ENCODE data around the gene ANKRD39. TPM values are rescaled to one million over a fixed set of nuclear protein-coding genes. Genes with fewer than 3 reads are reported as not detected.

The ANKRD39 gene
- total and polyA plus RNA-seq, 2 of the 8 experiments (the other 6 are each of a cell fraction or from before 2014, with no cell fraction given), result 18.5 to 21.3 TPM

GRCh38 chr2:96825057-96825456 lies 32.8 kb downstream of the ANKRD39 start:
- no peak overlapping the region for H3K9ac ChIP-seq (replicated peaks in 1 of 4; ENCODE audit: extremely low read depth in 1 of 4, low read depth in 3 of 4, low read length in 3 of 4)
- no peak overlapping the region for H2AK5ac ChIP-seq (ENCODE audit: low read depth, low read length)
- H4K20me1 ChIP-seq (replicated peaks in 1 of 2; ENCODE audit: control insufficient read depth in 1 of 2, insufficient read depth in 2 of 2, low read length in 2 of 2), result peaks cover 7 to 31% of the 10 kb centered on the region in 2 experiments
- H3K4me2 ChIP-seq (ENCODE audit: insufficient read depth in 1 of 2, low read depth in 2 of 2, low read length in 2 of 2), result no peak overlapping the region
- H3K9me3 ChIP-seq (ENCODE audit: insufficient read depth in 2 of 2, low read depth in 1 of 2, low read length in 1 of 2), result no peaks in the 10 kb centered on the region
- H2BK120ac ChIP-seq (replicated peaks; ENCODE audit: low read depth, low read length), result no peak overlapping the region
- H2BK5ac ChIP-seq (ENCODE audit: low read depth, low read length), result no peak overlapping the region
- H3K79me1 ChIP-seq (ENCODE audit: low read depth, low read length), result peaks cover 13% of the 10 kb centered on the region
- TF ChIP-seq EZH2 (IDR thresholded peaks at IDR 0.05; ENCODE audit: low read depth, low read length, severe bottlenecking), result no peak
- no peak for TF ChIP-seq ATF3 (IDR thresholded peaks at IDR 0.05; ENCODE audit: insufficient read depth, low read depth, low read length)
- no peak for TF ChIP-seq POLR2A (IDR thresholded peaks at IDR 0.05; ENCODE audit: control extremely low read depth in 1 of 2, low read depth in 2 of 2, low read length in 2 of 2)
- TF ChIP-seq SP4 (IDR thresholded peaks at IDR 0.05; ENCODE audit: low read length), result no peak
- no peak for TF ChIP-seq YY1 (IDR thresholded peaks at IDR 0.05; ENCODE audit: low read depth, low read length)
- no peak for TF ChIP-seq HDAC6 (IDR thresholded peaks at IDR 0.05; ENCODE audit: low read depth, low read length)
- no peak for TF ChIP-seq TEAD4 (IDR thresholded peaks at IDR 0.05; ENCODE audit: low read depth, low read length)
- TF ChIP-seq RNF2 (IDR thresholded peaks at IDR 0.05; ENCODE audit: borderline replicate concordance, low read depth, low read length, missing control alignments, poor library complexity, severe bottlenecking), result no peak
- no peak for TF ChIP-seq SP2 (IDR thresholded peaks at IDR 0.05; ENCODE audit: low read length)
- no peak for TF ChIP-seq ZNF274 (IDR thresholded peaks at IDR 0.05; ENCODE audit: borderline replicate concordance, extremely low read depth, low read length)
- no peak for TF ChIP-seq SRF (IDR thresholded peaks at IDR 0.05; ENCODE audit: low read depth, low read length)
- H4K91ac ChIP-seq (replicated peaks; ENCODE audit: insufficient read length, low read length), result no peak overlapping the region
- ChIA-PET CTCF (ENCODE audit: partially characterized antibody) (interaction anchor here (1.0 to 1.7 kb wide), 4 partner anchors 8 to 62 kb away, joined by 4 to 5 read pairs (median 4); no protein-coding TSS in a partner anchor), POLR2A (ENCODE audit: partially characterized antibody) (interaction anchor here (1.1 to 2.1 kb wide), 3 partner anchors 9 to 20 kb away, joined by 3 to 5 read pairs (median 4); partner anchors contain the start of gene CNNM3)
- DNase-seq (ENCODE audit: low read depth in 1 of 2, low spot score in 2 of 2) (no peak), FAIRE-seq (no peak)
- H3K36me3 ChIP-seq (ENCODE audit: control insufficient read depth in 2 of 4, insufficient read depth in 4 of 4, low read length in 3 of 4), result peaks cover 15 to 51% (median 28%) of the 10 kb centered on the region in 4 experiments
- no peak overlapping the region for H4K8ac ChIP-seq (ENCODE audit: extremely low read depth, insufficient read depth, low read length)
- no peak overlapping the region for H3K23ac ChIP-seq (ENCODE audit: insufficient read length)
- no peak overlapping the region for H3K56ac ChIP-seq (replicated peaks; ENCODE audit: insufficient read length, low read depth, low read length)
- H2AFZ ChIP-seq (ENCODE audit: low read length), result no peak overlapping the region
- H3K18ac ChIP-seq (ENCODE audit: extremely low read depth, low read length), result no peak overlapping the region
- H3K4ac ChIP-seq (replicated peaks; ENCODE audit: insufficient read length, low read depth, low read length), result no peak overlapping the region
- H3K79me2 ChIP-seq (ENCODE audit: control insufficient read depth in 1 of 2, insufficient read depth in 2 of 2, low read length in 2 of 2), result peaks cover 0 to 45% of the 10 kb centered on the region in 2 experiments; a peak in 2 of 4 replicates
- no peak overlapping the region for H2BK15ac ChIP-seq (ENCODE audit: low read length)
- no peaks in the 10 kb centered on the region for H3K23me2 ChIP-seq (ENCODE audit: low read depth, low read length)
- no peak overlapping the region for H3K27ac ChIP-seq (ENCODE audit: low read depth, low read length)
- no peak overlapping the region for H2BK12ac ChIP-seq (ENCODE audit: low read depth, low read length)
- H3K14ac ChIP-seq (ENCODE audit: insufficient read length), result no peak overlapping the region
- no peaks in the 10 kb centered on the region for H3K27me3 ChIP-seq (replicated peaks in 1 of 4; ENCODE audit: control insufficient read depth in 3 of 4, extremely low read depth in 1 of 4, insufficient read depth in 3 of 4, low read length in 3 of 4)
- no peak overlapping the region for H3K4me3 ChIP-seq (ENCODE audit: extremely low read depth in 1 of 4, insufficient read depth in 2 of 4, low read depth in 3 of 4, low read length in 4 of 4)
- no peak overlapping the region for H4K5ac ChIP-seq (ENCODE audit: insufficient read length, low read depth, low read length)
- no peak overlapping the region for H2BK20ac ChIP-seq (ENCODE audit: low read length)
- 94% methylated on average over 14 of the region's 14 CpGs; no CpG with 5 or more reads in 1 of the 2 experiments for WGBS, 2 experiments (ENCODE audit: extremely low coverage in 1 of 2, insufficient coverage in 1 of 2, insufficient read length in 1 of 2, insufficient replicate concordance in 2 of 2, low coverage in 1 of 2, low lambda C conversion rate in 2 of 2, missing lambda C conversion rate in 1 of 2)
- peaks cover 0 to 7% (median 0%) of the 10 kb centered on the region in 4 experiments; a peak in 3 of 7 replicates for H3K4me1 ChIP-seq (replicated peaks in 1 of 4; ENCODE audit: control insufficient read depth in 3 of 4, insufficient read depth in 4 of 4, low read length in 3 of 4)

All from H1 (cell line).